NCI-H2029 (cell line): Measurements from ENCODE around the gene SYCE1.
"Not testable (repeated sequence)": the region's sequence is repeated elsewhere in the genome, so short reads cannot be mapped to it uniquely, and the experiment has no call there.

ENCODE experiments used
- DNase-seq: peaks from one replicate; lab custom pipeline; 2025; lab: John Stamatoyannopoulos, UW

The SYCE1 gene

DNA sequence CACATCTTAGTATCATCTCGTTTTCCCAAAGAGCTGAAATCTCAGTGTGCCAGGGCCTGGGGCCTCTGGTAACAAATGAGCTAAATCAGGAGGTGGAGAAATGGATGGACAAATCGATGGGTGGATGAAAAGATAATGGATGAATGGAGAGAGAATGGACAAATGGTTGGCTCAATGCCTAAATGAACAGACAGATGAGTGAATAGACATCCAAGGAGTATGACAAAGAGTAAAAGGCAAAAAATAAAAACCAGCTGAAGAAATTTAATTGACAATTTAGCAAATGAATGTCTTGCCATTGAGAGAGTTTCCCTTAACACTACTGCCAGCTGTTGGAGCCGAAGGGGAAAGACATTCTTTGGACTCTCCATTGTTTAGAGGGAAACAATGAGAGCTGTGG, 8.0 kb downstream of the SYCE1 start:
- no peak for DNase-seq

DNA sequence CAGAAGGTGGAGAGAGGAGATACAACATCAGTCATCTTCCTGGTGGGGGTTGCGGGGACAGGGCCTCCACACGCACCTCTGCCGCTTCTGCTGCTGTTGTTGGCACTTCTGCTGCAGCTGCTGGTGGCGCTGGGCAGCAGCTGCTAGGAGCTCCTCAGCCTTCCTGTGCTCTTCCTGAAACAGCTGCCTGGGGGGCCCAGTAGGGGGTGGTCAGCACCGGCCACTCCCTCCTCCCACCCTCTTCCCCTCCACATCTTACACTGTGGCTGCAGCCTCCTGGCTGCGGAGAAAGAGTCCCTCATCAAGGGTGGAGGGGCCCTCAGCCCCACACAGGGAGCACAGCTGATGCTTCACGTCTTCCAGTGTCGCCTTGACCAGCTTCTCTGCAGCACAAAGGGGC, 9.9 kb downstream of the SYCE1 start:
- no peak for DNase-seq

DNA sequence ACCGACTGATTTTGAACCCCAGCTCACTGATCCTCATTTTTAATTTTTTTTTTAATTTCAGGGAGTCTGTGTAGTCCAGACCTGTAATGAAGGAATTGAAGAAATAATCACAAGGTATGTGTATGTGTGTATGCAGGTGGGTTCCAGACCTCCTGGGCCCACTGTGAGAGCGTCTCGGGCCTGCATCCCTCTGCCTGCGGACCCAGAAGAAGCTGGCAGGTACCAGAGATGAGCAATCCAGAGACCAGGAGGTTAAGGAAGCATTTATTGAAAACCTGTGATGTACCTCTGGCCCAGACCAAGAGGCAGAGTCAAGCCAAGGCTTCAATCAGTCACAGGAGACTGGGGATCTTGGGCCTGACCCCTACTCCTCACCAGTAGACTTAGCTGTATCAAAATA, 10.8 kb downstream of the SYCE1 start:
- no peak for DNase-seq

DNA sequence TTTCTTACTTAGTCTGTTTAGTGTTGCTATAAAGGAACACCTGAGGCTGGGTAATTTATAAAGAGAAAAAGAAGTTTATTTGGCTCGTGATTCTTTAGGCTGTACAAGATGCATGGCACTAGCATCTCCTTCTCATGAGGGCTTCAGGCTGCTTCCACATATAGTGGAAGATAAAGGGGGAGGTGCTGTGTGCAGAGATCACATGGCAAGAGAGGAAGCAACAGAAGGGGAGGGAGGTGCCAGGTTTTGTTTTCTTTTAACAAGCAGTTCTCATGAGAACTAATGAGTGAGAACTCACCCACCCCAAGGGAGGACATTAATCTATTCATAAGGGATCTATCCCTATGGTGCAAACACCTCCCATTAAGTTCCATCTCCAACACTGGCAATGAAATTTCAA, 20.9 kb downstream of the SYCE1 start:
- DNase-seq, result no peak

DNA sequence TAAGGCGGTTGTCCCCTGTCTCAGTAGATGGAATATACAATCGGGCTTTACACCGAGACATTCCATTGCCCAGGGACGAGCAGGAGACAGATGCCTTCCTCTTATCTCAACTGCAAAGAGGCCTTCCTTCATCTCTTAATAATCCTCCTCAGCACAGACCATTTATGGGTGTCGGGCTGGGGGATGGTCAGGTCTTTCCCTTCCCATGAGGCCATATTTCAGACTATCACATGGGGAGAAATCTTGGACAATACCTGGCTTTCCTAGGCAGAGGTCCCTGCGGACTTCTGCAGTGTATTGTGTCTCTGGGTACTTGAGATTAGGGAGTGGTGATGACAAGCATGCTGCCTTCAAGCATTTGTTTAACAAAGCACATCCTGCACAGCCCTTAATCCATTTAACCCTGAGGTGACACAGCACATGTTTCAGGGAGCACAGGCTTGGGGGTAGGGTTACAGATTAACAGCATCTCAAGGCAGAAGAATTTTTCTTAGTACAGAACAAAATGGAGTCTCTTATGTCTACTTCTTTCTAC, 23.9 kb downstream of the SYCE1 start:
- DNase-seq, result not testable (repeated sequence)

DNA sequence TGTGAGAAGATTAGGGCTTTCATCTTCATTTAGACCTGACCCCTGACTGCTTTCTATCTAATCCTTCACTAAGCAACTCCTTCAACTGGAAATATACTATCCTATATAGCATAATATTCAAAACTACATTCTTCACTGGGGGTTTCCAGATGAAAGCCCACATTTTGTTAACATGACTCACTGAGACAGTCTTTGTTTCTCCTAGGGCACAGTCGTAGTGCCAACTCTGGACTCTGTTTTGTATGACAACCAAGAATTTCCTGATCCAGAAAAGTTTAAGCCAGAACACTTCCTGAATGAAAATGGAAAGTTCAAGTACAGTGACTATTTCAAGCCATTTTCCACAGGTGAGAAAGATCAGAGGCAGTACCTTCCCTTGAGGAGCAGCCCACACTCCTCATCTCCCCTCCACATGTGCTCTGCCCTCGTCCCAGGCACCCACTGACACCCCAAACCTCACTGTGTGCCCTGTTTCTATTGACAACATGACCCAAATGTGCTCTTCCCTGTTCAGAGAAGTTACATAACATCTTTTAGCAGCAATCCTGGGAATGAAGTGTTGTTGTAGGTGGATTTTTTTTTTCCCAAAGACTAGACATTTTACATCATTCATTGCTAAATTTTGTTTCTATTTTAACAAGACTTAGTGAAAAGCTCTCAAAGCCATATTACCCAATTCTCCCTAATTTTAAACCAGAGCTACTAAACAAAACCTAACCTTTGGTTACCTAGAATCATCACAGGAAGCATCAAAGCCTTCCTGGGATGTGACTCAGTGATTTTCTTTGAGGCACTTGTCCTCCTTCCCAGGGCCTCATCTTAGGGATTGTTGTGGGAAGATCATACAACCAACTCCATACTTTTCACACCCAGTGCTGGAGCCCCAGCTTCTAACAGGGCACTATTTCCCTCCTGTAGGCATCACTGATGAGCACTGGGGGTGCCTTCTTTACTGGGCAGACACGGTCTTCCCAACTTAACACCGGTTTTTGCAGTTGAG, 27.5 kb downstream of the SYCE1 start:
- DNase-seq, result no peak

DNA sequence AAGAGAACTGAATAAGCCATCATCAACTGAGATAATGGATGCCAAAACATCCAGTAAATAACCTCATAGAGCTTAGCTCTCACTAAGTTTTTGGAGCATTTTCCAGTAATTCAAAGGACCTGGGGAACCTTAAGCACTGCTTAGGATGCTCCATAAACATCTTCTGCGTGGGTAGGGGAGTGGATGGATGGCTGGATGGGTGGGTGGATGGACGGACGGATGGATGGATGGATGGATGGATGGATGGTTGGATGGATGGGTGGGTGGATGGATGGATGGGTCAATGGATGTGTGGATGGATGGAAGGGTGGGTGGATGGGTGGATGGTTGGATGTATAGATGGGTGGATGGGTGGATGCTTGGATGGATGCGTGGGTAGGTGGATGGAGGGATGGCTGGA, 29.2 kb downstream of the SYCE1 start:
- DNase-seq, result no peak

DNA sequence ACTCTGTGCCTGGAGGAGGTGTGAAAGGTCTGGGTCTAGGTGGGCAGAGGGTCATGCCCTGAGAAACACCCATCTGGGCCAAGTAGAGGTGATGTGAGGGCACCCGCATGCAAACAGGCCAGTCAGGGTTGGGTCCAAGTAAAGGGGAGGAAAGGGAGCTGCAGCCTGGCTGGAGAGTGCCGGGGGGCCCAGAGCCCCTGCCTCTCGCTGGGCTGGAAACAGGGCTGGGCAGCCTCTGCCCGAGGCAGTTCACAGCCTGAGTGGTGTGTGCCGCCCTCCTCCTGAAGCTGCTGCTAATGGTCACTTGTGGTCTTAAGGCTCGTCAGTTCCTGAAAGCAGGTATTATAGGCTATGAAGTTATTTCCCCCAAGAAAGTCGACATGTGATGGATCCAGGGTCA, 31.0 kb downstream of the SYCE1 start:
- DNase-seq, result no peak

DNA sequence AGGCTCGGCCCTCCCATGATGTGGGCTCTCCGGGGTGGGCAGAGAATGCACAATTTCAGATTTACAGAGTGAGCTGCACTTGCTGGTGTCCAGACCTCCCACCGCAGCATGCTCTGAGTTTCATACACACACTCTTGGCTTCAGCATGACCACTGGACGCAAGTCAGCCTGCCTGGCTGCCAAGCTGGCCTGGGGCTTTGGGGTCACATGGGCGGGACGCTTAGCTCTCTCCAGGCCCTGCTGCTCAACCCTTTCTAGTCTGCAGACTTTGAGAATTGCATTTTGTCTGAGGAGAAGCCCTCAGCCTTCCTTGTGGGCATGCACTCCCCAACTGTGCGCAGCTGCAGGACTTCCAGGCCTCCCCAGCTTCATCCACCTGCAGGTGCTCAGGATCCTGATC, 32.5 kb downstream of the SYCE1 start:
- DNase-seq, result no peak

DNA sequence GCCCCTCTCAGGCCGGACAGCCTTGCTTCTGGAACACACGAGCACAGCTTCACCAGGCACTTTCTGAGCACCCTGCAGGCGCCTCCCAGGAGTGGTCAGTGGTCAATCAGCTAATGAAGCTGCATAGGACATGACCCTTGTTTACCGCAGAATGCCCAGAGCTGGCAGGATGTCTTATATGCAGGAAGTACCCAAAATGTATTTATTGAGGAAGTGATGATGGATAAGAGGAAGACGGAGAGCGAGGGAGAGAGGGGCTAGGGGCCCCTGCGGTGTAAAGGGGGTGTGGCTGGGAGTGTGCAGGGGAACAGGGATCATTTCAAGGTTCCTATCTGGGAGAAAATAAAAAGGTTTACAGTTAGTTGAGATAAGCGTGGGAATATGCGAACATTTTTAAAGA, 34.9 kb downstream of the SYCE1 start:
- no peak for DNase-seq

DNA sequence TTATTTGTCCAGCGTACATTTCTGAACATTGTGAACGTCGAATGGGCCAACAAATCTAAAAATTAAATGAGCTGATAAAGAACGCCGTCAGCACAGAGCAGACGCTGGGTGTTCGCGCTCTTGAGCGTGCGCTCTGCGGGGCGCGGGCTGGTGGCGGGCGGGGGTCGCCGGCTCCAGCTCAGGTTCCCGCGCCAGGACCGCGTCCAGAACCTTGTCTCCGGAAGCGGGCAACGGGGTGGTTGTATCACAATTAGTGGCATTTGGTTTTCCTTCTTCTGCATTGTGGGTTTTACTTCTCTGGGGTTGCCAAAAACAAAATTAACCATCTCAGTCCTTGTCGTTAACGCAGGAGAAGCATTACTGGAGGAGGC, 35.8 kb downstream of the SYCE1 start:
- no peak for DNase-seq

DNA sequence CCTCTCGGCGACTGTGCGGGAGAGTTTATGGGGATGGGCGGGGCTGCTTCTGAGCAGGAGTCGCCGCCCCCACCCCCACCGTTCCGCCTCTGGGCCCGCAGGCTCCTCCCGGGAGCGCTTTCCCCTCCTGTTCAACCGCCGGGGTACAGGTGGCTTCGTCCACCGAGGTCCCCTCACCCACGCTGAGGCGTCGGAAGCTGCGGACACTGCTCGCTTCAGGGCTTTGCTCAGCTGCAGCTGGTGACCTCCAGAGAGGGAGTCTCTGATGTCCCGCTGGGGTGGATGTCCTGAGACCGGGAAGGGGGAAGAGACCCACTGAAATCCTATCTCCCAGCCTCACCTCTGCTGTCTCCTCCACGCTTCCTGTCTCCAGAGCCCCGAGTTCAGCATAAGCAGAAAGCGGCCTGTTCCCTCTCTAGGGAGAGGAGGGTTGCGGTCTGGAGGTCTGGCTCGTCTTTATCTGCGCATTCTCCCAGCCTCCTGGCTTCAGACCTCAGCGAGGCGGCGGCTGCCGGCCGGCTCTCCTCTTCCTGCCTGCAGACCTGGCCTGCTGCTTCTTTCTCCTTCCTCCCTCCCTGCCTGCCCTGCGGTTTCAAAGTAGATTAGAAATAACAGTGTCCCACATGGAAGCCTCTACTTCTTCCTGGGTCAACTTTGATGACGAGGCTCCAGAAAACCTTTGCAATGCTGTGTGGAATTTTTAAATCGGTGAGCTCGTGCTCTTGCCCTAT, 36.4 kb downstream of the SYCE1 start:
- DNase-seq, result no peak

DNA sequence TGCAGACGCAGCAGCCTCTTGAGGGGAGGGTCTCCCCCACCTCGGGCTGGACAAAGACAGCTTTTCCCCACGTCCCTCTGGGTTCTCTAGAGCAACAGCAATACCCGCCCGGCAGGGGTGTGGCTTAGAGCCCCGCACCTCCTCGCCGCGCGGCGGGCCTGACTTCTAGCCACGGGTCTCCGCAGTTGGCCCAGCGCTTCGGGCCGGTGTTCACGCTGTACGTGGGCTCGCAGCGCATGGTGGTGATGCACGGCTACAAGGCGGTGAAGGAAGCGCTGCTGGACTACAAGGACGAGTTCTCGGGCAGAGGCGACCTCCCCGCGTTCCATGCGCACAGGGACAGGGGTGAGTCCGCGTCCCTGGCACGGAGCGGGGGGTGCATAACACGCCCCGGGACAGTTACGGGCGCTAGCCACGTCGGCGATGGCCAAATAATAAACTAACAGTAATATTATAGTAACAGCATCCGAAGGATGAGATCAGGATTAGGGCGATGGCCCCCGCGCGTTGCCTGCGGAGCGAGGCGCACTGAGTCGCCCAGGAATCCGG, 37.0 kb downstream of the SYCE1 start:
- DNase-seq, result no peak

DNA sequence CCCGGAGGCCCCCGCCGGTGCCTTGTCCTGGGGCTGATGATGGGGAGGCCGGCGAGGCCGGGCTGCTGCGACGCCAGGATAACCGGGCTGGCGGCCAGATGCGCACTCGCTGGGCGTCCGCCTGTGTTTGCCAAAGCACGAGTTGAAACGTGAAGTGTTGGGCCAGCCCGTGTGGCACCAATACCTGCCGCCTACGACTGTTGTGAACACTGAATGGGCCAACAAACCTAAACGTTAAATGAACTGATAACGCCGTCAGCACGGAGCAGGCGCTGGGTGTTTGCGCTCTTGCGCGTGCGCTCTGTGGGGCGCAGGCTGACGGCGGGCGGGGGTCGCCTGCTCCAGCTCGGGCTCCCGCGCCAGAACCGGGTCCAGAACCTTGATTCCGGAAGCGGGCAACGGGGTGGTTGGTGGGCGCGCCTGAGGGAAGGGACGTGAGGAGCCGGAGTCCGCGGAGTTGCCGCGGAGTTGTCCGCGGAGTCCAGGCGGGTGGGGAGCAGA, 37.6 kb downstream of the SYCE1 start:
- no peak for DNase-seq

DNA sequence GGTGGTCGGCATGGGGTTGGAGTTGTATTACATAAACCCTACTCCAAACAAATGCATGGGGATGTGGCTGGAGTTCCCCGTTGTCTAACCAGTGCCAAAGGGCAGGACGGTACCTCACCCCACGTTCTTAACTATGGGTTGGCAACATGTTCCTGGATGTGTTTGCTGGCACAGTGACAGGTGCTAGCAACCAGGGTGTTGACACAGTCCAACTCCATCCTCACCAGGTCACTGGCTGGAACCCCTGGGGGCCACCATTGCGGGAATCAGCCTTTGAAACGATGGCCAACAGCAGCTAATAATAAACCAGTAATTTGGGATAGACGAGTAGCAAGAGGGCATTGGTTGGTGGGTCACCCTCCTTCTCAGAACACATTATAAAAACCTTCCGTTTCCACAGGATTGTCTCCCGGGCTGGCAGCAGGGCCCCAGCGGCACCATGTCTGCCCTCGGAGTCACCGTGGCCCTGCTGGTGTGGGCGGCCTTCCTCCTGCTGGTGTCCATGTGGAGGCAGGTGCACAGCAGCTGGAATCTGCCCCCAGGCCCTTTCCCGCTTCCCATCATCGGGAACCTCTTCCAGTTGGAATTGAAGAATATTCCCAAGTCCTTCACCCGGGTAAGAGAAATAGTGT, 38.3 kb downstream of the SYCE1 start, which contains the start of gene CYP2E1:
Gene CYP2E1 (plus strand): TSS at position 407 of the 632 bp plus-strand sequence. CDS start 33 bp downstream, at position 440.
- DNase-seq, result no peak

DNA sequence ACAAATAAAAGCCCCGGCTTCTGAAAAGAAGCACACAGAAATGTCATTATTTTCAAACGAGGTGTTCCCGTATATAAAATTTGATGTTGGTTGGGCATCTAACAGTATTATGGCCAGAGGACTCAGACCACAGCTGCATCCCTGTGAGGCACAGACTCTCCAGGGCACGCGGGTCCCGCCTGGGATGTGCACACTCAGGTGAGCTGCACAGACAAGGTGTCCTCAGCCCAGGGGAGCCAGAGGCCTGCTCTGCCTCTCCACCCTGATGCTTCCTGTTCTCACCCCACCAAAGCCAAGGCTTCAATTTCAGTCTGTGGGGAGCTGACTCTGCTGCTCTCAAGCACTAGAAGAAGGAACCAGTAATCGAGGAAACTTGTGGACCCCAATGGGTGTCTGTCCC, 39.9 kb downstream of the SYCE1 start:
- DNase-seq, result no peak

DNA sequence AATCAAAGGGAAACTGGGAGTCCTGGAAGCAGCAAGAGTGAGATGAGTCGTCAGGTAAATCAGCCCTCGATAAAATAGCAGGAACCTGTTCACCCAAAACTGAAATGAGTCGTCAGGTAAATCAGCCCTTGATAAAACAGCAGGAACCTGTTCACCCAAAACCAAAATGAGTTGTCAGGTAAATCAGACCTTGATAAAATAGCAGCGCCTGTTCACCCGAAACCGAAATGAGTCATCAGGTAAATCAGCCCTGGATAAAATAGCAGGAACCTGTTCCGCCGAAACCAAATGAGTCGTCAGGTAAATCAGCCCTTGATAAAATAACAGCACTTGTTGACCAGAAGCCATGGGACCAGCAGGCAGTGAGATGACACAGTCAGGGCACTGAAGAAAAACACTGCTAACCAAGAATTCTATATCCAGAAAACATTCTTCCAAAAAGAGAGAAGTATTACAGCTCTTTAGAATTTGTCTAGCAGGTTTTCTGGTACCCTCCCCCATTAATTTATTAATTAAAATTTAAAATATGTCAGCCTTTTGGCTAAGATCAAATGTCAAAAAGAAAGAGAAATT, 41.7 kb downstream of the SYCE1 start:
- no peak for DNase-seq

DNA sequence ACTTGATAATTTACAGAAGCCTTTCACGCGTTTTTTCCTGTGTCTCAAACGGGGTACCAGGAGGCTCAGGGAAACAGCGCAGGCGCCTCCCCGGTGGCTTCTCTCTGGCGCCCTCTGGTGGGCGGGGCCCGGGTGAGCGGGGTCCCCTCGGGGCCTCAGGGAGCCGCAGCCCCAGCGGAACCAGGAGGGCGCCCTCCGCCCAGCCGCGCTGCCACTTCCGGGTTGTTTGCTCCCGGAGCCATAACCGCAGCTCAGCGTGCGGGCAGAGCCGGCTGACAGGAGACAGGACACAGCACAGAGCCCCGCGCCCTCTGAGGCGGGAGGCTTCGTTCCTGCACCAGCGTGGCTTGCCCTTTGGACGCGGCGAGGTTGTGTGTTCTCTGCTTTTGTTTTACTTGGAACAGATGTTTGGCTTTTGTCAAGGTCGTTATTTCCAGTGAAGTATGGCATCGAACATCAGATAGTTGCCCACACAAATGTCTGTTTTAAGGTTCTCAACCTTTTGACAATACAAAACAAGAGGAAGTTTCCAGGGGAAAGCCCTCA, 45.1 kb downstream of the SYCE1 start:
- peak; percentile 26 for DNase-seq

DNA sequence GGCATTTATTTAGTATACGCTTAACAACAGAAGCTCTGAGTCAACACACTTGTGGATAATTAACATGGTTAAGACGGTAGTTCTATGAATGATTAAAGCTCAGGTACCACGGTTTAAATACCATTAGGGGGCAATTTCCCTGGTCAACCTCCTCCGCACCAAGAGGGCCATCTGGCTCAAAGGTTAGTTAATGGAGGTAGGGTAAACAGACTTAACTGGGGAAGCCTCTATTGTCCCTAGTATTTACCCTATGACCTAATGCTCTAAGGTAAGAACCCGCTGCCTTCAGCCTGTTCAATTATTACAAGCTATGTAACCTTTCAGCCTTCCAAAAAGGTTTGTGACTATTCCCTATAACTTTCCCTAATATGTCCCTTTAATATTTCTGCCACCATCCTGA, 46.9 kb downstream of the SYCE1 start:
- DNase-seq, result peak; percentile 63

DNA sequence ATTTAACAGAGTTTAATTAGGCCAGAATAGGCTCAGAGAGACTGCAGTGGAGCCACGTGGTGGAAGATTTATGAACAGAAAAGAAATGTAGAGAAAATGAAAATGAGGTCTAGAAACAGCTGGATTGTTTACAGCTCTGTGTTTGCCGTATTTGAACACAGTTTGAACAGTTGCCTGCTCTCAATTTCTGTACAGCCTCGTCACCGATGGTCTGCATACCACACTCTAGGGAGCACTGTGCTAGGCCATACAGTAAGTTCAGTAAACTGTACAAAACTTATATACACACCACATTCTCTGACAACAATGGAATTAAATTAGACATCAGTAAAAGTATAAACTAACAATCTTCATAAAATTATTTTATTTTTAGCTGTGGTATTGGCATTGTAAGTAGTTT, 49.3 kb downstream of the SYCE1 start:
- DNase-seq, result no peak

DNA sequence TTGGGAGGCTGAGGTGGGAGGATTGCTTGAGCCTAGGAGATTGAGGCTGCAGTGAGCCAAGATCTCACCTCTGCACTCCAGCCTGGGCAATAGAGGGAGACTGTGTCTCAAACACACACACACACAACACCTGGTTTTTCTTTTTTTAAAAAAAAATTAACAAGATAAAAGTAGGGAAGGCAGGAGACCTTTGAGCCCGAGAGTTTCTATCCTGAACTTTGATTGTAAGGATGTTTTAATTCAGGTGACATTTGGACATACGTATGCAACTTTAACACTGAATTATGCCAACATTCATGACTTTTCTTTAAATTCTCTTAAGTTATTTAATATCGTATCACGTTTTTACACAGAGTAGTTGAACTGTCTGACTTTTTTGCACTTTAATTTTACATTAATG, 49.9 kb downstream of the SYCE1 start:
- no peak for DNase-seq
